Colonic mucosa (tissue), 4 donors: ENCODE results near the gene SH3D19. TPM values are rescaled to one million over a fixed set of nuclear protein-coding genes. Genes with fewer than 3 reads are reported as not detected.

ENCODE experiments used
- DNase-seq: peaks from one replicate; pipeline ENCODE4 v3.0.0-alpha.2; 2020
- H3K27ac ChIP-seq: fragments of 200-600 bp; one replicate; pipeline ENCODE4 v1.8.0; 2021
- H3K27me3 ChIP-seq: fragments of 200-600 bp; one replicate; pipeline ENCODE4 v1.8.0; 2021
- H3K36me3 ChIP-seq: fragments of 200-600 bp; one replicate; pipeline ENCODE4 v1.8.0; 2021
- H3K4me1 ChIP-seq: fragments of 200-600 bp; one replicate; pipeline ENCODE4 v1.8.0; 2021; ENCODE audit warnings: mild to moderate bottlenecking
- H3K4me3 ChIP-seq: fragments of 200-600 bp; one replicate; pipeline ENCODE4 v1.8.0; 2021
- H3K9ac ChIP-seq, 2 donors: one replicate each; pipeline ENCODE4 v1.7.0; 2013; ENCODE audit warnings: control low read depth in 2 of 2, low read depth in 2 of 2, low read length in 2 of 2
- H3K9me3 ChIP-seq: fragments of 200-600 bp; one replicate; pipeline ENCODE4 v1.8.0; 2021
- intact Hi-C: fragments of 100-400 bp; cut with DNase I; formaldehyde crosslinking; loops from one replicate; pipeline ENCODE4 v1.14.1; 2022
- total RNA-seq, 2 donors: library from RNA; stranded (reverse); fragmentation: NEBNext Ultra II Directional in 1 of 2; extraction: Animal tissue kit (Norgen Biotek cat#: 25700) in 1 of 2; gene quantifications; one replicate each; pipeline ENCODE4 v1.2.1, GENCODE V29; 2021
- TF ChIP-seq, protein P1 (sequence below): fragments of 200-600 bp; IDR thresholded peaks from one replicate; pipeline ENCODE4 v1.8.0; 2022; ENCODE audit warnings: antibody characterized with exemption, mild to moderate bottlenecking
- donor health status: healthy.
- donor health status: DM: no; HTN: no; CAD: no.
- donor health status: DM: no; HTN: no; CAD: no.

The SH3D19 gene
- total RNA-seq, 2 donors from 2014 or later: 75.5 to 104 TPM

DNA sequence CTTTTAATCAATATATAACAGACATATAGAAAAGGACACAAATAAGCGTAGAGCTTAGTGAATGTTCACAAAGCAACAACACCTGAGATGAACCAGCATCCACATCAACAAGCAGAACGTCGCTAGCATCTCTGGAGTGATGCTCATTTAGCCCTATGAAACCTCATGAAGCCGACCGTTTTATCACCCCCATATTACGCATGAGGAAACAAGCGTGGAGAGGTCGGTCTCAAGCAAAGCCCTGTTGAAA lies 226.5 kb downstream of the SH3D19 start:
- intact Hi-C loops: no loop called here
- Histone ChIP-seq H3K27ac (peak overlapping the region; percentile 25), H3K36me3 (peaks cover 9% of the 10 kb centered on the region), H3K27me3 (no peaks in the 10 kb centered on the region), H3K4me3 (peak overlapping the region; percentile 92), H3K9me3 (no peaks in the 10 kb centered on the region), H3K4me1 (peaks cover 4% of the 10 kb centered on the region), H3K9ac (peak overlapping the region; percentile 64 to 76)
- TF ChIP-seq, protein P1, sequence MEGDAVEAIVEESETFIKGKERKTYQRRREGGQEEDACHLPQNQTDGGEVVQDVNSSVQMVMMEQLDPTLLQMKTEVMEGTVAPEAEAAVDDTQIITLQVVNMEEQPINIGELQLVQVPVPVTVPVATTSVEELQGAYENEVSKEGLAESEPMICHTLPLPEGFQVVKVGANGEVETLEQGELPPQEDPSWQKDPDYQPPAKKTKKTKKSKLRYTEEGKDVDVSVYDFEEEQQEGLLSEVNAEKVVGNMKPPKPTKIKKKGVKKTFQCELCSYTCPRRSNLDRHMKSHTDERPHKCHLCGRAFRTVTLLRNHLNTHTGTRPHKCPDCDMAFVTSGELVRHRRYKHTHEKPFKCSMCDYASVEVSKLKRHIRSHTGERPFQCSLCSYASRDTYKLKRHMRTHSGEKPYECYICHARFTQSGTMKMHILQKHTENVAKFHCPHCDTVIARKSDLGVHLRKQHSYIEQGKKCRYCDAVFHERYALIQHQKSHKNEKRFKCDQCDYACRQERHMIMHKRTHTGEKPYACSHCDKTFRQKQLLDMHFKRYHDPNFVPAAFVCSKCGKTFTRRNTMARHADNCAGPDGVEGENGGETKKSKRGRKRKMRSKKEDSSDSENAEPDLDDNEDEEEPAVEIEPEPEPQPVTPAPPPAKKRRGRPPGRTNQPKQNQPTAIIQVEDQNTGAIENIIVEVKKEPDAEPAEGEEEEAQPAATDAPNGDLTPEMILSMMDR: no peak
- no peak for DNase-seq

DNA sequence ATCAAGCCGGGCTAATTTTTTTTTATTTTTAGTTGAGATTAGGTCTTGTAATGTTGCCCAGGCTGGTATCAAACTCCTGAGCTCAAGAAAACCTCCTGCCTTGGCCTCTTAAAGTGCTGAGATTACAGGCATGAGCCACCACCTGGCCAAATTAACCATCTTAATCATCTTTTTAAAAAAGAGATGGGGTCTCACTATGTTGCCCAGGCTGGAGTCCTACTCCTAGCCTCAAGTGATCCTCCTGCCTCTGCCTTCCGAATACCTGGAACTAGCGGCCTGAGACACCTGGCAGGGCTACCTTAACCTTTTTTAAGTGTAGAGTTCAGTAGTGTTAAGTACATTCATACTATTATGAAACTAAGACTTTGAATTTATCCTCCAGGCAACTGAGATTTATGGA lies 227.6 kb downstream of the SH3D19 start:
- DNase-seq: no peak
- H3K9ac ChIP-seq: no peak overlapping the region
- intact Hi-C loops: no loop called here
- no peak overlapping the region for H3K4me3 ChIP-seq
- H3K36me3 ChIP-seq: no peaks in the 10 kb centered on the region
- no peaks in the 10 kb centered on the region for H3K27me3 ChIP-seq
- H3K4me1 ChIP-seq: peaks cover 4% of the 10 kb centered on the region
- H3K27ac ChIP-seq: no peak overlapping the region
- no peaks in the 10 kb centered on the region for H3K9me3 ChIP-seq
- TF ChIP-seq, protein P1: no peak

DNA sequence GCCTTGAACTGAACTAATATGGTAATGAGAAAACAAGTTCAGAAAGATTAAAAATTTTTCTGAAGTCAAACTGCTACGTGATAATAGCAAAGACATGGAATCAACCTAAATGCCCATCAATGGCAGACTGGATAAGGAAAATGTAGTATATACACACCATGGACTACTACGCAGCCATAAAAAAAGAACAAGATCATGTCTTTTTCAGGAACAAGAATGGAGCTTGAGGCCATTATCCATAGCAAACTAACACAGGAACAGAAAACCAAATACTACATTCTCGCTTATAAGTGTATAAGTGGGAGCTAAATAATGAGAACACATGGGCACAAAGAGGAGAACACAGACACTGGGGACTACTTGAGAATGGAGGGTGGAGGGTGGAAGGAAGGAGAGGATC lies 230.3 kb downstream of the SH3D19 start:
- TF ChIP-seq, protein P1: no peak
- Histone ChIP-seq H3K9ac (no peak overlapping the region), H3K9me3 (no peaks in the 10 kb centered on the region), H3K4me1 (no peaks in the 10 kb centered on the region), H3K27me3 (no peaks in the 10 kb centered on the region), H3K4me3 (no peak overlapping the region), H3K36me3 (no peaks in the 10 kb centered on the region), H3K27ac (no peak overlapping the region)
- intact Hi-C loops: no loop called here
- DNase-seq: no peak

DNA sequence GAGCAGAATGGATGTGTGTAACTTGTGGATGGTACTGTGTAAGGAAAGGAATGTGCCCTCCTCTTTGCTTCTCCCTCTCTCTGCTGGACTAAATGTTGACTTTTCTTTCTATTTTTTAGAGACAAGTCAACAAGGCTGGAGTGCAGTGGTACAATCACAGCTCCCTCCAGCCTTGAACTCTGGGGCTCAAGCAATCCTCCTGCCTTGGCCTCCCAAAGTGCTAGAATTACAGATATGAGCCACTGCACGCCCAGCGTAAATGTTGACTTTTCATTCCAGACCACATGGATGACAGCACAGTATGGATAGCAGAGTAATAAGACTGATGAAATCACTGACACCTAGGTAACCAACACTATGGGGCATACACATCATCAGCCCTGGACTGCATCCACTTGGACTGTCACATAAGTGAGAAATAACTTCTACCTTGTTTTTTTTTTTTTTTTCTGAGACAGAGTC lies 231.1 kb downstream of the SH3D19 start:
- no peak for DNase-seq
- Histone ChIP-seq H3K4me1 (no peaks in the 10 kb centered on the region), H3K9me3 (no peaks in the 10 kb centered on the region), H3K27me3 (no peaks in the 10 kb centered on the region), H3K4me3 (no peak overlapping the region), H3K9ac (no peak overlapping the region), H3K27ac (no peak overlapping the region), H3K36me3 (no peaks in the 10 kb centered on the region)
- intact Hi-C loops: no loop called here
- TF ChIP-seq, protein P1: no peak

DNA sequence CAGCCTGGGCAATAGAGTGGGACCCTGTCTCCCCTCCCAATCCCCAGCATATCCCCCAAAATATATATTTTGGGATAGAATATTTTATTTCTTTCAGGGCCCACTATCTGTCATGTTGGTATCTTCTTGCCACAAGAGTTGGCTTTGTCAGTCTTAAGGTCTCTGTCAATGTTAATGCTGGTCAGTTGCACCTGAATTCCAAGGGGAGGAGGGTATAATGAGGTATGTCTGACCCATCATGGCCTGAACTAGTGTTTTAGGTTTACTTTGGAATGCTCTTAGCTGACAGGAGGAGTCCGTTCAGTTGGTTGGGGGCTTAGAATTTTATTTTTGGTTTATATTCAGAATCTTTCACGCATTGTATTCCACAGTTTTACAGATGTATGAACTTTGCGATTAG lies 232.2 kb downstream of the SH3D19 start:
- intact Hi-C loops: no loop called here
- no peak overlapping the region for H3K9ac ChIP-seq
- no peak overlapping the region for H3K27ac ChIP-seq

More for the DNA sequence above, 232.2 kb downstream of the SH3D19 start:
- TF ChIP-seq, protein P1: no peak
- no peak overlapping the region for H3K4me3 ChIP-seq
- H3K9me3 ChIP-seq: no peaks in the 10 kb centered on the region
- no peaks in the 10 kb centered on the region for H3K27me3 ChIP-seq
- no peaks in the 10 kb centered on the region for H3K4me1 ChIP-seq
- no peak for DNase-seq
- no peaks in the 10 kb centered on the region for H3K36me3 ChIP-seq
